Panc1 (cell line): ENCODE results near the gene TMTC3.

ENCODE experiments used
- POLR2AphosphoS5 ChIP-seq: IDR thresholded peaks from 2 replicates; pipeline ENCODE4 v1.6.1; 2012; ENCODE audit warnings: mild to moderate bottlenecking, low read depth, low read length, moderate library complexity
- SIN3A ChIP-seq: IDR thresholded peaks from 2 replicates; pipeline ENCODE4 v1.6.1; 2012; ENCODE audit warnings: low read depth, mild to moderate bottlenecking, low read length, moderate library complexity, borderline replicate concordance; ENCODE audit not compliant: insufficient read depth
- TF ChIP-seq, protein P1 (sequence below): fragments of 450-650 bp; IDR thresholded peaks from 2 replicates; pipeline ENCODE4 v1.5.1; 2017; ENCODE audit warnings: mild to moderate bottlenecking
- TF ChIP-seq, protein P2 (sequence below), 2 experiments: IDR thresholded peaks; 2 replicates each; pipeline ENCODE4 v1.6.1; 2011 to 2012; ENCODE audit warnings: low read depth in 2 of 2, control low read depth in 1 of 2, low read length in 1 of 2, mild to moderate bottlenecking in 1 of 2, moderate library complexity in 1 of 2; ENCODE audit not compliant: insufficient read depth in 1 of 2

GRCh38 chr12:88200029-88200428, 57.9 kb downstream of the TMTC3 start:
- TF ChIP-seq, protein P1, sequence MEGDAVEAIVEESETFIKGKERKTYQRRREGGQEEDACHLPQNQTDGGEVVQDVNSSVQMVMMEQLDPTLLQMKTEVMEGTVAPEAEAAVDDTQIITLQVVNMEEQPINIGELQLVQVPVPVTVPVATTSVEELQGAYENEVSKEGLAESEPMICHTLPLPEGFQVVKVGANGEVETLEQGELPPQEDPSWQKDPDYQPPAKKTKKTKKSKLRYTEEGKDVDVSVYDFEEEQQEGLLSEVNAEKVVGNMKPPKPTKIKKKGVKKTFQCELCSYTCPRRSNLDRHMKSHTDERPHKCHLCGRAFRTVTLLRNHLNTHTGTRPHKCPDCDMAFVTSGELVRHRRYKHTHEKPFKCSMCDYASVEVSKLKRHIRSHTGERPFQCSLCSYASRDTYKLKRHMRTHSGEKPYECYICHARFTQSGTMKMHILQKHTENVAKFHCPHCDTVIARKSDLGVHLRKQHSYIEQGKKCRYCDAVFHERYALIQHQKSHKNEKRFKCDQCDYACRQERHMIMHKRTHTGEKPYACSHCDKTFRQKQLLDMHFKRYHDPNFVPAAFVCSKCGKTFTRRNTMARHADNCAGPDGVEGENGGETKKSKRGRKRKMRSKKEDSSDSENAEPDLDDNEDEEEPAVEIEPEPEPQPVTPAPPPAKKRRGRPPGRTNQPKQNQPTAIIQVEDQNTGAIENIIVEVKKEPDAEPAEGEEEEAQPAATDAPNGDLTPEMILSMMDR = no peak
- TF ChIP-seq POLR2AphosphoS5 (no peak), SIN3A (no peak)
- TF ChIP-seq, protein P2, sequence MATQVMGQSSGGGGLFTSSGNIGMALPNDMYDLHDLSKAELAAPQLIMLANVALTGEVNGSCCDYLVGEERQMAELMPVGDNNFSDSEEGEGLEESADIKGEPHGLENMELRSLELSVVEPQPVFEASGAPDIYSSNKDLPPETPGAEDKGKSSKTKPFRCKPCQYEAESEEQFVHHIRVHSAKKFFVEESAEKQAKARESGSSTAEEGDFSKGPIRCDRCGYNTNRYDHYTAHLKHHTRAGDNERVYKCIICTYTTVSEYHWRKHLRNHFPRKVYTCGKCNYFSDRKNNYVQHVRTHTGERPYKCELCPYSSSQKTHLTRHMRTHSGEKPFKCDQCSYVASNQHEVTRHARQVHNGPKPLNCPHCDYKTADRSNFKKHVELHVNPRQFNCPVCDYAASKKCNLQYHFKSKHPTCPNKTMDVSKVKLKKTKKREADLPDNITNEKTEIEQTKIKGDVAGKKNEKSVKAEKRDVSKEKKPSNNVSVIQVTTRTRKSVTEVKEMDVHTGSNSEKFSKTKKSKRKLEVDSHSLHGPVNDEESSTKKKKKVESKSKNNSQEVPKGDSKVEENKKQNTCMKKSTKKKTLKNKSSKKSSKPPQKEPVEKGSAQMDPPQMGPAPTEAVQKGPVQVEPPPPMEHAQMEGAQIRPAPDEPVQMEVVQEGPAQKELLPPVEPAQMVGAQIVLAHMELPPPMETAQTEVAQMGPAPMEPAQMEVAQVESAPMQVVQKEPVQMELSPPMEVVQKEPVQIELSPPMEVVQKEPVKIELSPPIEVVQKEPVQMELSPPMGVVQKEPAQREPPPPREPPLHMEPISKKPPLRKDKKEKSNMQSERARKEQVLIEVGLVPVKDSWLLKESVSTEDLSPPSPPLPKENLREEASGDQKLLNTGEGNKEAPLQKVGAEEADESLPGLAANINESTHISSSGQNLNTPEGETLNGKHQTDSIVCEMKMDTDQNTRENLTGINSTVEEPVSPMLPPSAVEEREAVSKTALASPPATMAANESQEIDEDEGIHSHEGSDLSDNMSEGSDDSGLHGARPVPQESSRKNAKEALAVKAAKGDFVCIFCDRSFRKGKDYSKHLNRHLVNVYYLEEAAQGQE (IDR thresholded peaks at IDR 0.05; ENCODE audit: insufficient read depth in 1 of 2, low read depth in 2 of 2, low read length in 1 of 2) = no peak
